HG03095 (cell line): ENCODE measurements around the gene PRICKLE4.
"Not testable (repeated sequence)": the region's sequence is repeated elsewhere in the genome, so short reads cannot be mapped to it uniquely, and the experiment has no call there.

Source experiments
- ATAC-seq: cut with Tn5 transposase; IDR thresholded peaks from one replicate; pipeline ENCODE4 v1.9.1; 2021; ENCODE audit warnings: moderate library complexity; ENCODE audit not compliant: unreplicated experiment

PRICKLE4 gene

GRCh38 chr6:41744236-41744787 is 36.3 kb upstream of the PRICKLE4 start:
- ATAC-seq = no peak

DNA sequence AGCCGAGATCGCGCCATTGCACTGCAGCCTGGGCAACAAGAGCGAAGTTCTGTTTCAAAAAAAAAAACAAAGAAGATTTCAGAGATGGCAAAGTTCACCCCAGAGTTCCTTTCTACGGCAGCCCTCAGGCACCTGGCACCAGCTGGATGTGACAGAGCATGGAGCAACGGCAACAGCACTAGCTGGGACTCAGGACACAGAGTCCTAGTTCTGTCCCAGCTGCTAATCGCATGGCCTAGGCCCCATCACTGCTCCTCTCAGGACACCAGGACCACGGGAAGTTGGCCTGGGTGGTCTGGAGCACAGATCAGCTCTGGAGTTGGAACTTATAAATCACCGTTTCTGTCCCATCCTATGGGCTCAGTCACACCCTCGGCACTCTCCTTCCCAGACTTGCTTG is 34.5 kb upstream of the PRICKLE4 start:
- ATAC-seq = no peak

DNA sequence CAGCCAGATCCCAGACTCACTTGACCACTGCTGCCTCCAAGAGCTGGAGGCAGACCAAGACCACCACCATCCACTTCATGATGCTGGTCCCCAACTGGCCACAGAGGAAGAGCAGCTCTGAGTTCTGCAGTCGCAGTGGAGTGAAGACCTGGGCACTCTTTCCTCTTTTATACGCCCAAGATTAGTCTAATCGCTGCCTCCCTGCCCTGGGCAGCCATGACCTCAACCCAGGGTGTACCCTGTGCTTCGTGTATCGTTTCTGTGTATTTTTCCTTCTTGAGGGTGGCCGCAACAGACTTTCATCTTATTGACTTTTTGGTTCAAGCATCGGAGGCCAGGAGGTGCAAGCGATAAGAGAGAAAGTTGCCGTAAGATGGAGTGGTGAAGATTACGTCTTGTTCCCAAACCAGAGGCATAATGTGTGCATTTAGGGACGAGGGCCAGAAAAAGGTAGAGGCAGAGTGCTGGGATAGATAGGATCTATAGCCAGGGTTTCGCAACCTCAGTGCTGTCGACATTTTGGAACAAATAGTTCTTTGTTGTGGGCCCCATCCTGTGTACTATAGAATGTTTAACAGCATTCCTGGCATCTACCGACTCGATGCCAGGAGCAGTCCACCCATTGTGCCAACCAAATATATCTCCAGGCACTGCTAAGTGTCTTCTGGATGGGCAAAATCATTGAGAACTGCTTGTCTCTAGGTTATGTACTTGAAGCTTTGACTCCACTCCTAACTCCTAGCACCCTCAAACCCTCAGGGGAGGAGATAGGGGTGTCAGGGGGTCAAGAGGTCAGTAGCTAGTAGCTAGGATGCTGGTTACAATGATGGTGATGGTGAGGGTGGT is 33.1 kb upstream of the PRICKLE4 start, which contains the start of gene PGC:
PGC (minus strand) TSS at position 142 of the 846 bp plus-strand sequence; CDS start at position 79, 63 bp downstream.
- no peak for ATAC-seq

- no peak for ATAC-seq
Observed at GRCh38 chr6:41748102-41748477, 32.5 kb upstream of the PRICKLE4 start.

- no peak for ATAC-seq
Observed at GRCh38 chr6:41748542-41748941, 32.0 kb upstream of the PRICKLE4 start.

GRCh38 chr6:41750374-41750773 is 30.2 kb upstream of the PRICKLE4 start:
- no peak for ATAC-seq

GRCh38 chr6:41755895-41756294 is 24.7 kb upstream of the PRICKLE4 start:
- ATAC-seq = no peak

GRCh38 chr6:41756354-41756753 is 24.2 kb upstream of the PRICKLE4 start:
- ATAC-seq = no peak

GRCh38 chr6:41757271-41757670 is 23.3 kb upstream of the PRICKLE4 start:
- ATAC-seq = no peak

DNA sequence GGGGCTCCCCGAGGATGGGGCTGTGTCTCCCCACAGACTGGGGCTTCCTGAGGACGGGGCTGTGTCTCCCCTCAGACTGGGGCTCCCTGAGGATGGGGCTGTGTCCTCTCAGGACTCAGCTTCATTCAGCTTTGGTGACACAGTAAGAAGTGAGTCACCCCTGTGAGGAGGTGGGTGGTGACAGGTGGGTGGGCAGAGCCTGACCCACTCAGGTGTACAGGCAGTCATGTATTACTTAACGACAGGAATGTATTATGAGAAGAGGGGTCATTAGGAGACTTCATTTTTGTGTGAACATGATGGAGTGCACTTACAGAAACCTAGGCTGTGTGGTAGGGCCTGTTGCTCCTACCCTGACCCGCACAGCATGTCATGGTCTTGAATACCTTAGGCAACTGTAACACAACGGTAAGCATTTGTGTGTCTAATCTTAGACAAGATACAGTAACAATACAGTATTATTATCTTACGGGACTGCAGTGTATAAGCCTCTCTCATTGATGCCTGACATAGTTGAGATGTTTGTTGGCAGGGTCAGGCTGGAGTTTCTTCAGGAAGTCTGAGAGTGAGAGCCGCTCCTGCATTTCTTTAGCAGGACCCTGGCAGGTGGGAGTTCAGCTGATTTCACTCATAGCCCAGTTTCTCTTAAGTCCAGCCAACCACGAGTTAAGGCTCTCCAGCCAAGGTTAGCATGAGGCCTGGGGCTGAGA is 22.5 kb upstream of the PRICKLE4 start:
- ATAC-seq = no peak

DNA sequence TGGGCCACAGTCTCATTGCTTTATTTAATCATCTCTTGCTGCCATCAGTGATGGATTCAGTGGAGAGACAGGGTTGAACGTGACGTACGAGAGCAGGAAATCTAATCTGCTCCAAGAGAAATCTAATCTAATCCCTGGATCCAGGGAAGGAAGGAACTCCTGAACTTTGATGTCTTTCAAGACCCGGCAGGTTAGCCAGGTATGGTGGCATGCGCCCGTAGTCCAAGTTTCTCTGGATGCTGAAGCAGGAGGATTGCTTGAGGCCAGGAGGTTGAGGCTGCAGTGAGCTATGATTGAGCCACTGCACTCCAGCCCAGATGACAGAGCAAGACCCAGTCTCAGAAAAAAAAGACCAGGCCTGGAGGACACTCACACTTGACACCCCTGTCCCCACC is 21.9 kb upstream of the PRICKLE4 start:
- ATAC-seq = no peak

DNA sequence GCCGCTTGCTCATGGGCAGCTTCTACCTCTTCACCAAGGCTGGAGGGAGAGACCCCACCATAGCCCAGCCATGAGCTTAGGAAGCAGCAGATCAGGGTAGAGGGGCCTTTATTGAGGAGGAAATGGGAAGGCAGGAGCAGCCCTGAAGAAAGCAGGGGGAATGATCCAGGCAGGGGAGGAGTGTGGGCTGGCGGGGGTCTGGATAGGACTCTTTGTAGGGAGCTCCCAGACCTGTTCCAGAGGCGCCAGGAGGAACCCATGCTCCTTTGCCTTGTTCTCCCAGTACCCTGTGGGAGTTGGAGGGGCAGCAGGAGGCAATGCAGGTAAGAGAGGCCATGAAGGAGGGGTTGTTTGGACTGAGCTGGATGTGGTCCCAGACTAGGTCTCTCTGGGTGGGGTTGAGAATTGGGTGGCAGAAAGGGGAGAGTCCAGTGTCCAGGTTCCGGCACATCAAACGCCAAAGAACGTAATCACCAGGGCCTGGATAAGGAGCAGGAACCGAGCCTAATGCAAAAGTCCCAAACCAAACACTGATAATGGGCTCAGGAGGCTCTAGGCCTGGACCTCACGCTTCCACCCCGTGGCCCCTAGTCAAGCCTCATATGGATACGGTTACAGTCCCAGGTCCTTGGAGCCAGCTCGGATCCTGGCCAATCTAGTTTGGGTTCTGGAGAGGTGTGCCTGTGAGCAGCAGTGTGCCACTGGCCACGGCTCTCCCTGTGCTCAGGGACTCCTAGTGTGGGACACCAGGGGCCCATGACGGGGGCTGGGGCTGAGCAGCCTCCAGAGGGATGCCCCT is 21.3 kb upstream of the PRICKLE4 start:
- ATAC-seq = no peak

GRCh38 chr6:41759905-41760579 is 20.5 kb upstream of the PRICKLE4 start:
- ATAC-seq = no peak

GRCh38 chr6:41763470-41763869 is 17.1 kb upstream of the PRICKLE4 start:
- ATAC-seq = no peak

GRCh38 chr6:41766043-41766664 is 14.4 kb upstream of the PRICKLE4 start:
- not testable (repeated sequence) for ATAC-seq

DNA sequence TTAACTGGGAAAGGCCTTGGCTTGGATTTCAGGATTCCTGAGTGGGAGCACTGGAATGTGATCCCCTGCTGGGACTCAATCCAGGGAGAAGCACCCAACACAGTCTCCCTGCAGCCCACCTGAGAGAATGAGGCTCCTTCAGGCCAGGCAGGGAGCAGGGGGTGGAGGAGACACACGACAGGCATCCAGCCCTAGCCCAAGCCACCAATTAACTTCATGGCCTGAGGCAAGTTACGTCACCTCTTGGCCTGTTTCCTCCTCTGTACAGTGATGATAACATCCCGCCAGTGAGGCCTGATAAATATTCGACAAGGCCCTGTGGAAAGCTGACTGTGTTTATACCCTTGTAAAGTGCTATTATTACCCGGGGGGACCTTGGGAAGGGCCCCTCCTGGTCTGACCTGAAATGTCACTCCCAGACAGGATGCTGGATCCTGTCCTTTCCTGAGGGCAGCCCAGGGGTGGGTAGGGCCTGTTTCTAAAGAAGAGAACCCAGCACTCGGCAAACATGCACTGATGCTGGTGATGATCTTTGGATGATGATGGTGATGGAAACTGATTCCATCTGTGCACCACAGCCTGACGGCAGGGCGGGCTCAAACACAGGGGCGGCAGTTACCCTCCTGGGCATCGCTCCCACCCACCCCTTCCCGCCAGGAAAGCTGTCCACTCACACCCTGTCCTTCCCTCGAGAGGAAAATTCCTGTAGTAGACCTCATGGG is 13.3 kb upstream of the PRICKLE4 start:
- no peak for ATAC-seq

DNA sequence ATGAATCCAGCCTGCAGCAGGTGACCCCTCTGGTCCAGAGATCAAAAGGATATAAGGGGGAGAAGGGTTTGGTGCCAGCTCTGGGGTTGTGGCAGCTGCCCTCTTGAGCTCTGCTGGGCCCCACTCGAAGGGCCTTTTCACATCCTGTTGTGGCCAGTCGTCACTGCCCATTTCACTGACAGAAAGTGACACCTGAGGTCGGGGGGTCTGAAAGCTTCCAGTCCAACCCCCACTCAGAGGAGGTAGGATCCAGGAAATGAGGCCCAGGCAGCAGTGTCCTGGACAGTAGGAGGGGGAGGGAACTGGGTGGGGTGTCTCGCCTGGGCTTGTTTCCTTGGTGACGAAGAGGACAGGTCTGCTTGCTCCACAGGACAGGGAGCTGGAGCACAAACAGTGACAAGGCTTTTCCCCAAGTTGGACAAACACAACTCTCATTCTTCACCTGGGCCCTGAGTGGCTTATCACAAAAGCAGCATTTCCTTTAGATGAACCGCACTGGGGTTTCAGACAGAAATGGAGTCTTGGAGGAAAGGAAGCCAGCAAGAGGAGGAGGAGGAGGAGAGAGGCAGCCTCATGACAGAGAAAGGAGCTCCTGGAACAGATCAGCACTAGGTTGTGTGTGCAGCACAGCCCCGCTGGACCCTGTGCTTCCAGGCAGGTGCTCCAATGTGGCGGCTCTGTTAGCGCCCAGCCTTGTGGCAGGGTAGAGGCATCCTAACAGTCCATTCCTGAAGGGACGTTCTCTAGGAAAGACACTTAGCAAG is 11.9 kb upstream of the PRICKLE4 start:
- no peak for ATAC-seq

DNA sequence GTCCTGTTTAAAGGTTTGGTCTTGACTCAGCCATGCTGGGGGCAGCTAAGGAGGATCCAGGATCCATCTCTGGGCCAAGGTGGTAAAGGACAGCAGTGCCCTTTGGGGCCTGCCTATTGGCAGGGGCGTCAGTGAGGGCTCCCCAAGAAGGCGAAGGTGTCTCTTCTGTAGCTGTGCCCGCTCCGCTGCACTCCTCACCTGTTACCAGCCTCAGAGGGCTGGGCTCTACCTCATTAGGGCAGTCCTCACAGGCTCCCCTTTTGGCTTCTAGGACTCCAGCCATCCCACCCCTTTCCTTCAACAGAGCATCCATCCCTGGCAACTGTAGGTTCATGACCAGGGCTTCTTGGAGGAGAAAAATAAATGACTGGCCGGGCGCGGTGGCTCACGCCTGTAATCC is 11.2 kb upstream of the PRICKLE4 start:
- no peak for ATAC-seq
